HEK293 (cell line): ENCODE data around the gene NXT2.

Source experiments
- HOXA7 ChIP-seq: sonication (generic); formaldehyde crosslinking; IDR thresholded peaks from 2 replicates; pipeline ENCODE4 v1.8.1; 2022; ENCODE audit warnings: missing genetic modification reagents, borderline replicate concordance
- HOXD13 ChIP-seq: sonication (generic); formaldehyde crosslinking; IDR thresholded peaks from 2 replicates; pipeline ENCODE4 v1.8.0; 2022; ENCODE audit warnings: missing genetic modification reagents, borderline replicate concordance
- KLF16 ChIP-seq: fragments of 450-650 bp; formaldehyde crosslinking; IDR thresholded peaks from 2 replicates; pipeline ENCODE4 v1.5.1; 2017; ENCODE audit warnings: missing biosample characterization, missing genetic modification characterization
- MEIS1 ChIP-seq: sonication (generic); formaldehyde crosslinking; IDR thresholded peaks from 2 replicates; pipeline ENCODE4 v1.8.1; 2022; ENCODE audit warnings: missing genetic modification reagents, mild to moderate bottlenecking, borderline replicate concordance
- MYNN ChIP-seq: fragments of 450-650 bp; formaldehyde crosslinking; IDR thresholded peaks from 2 replicates; pipeline ENCODE4 v1.5.1; 2016; ENCODE audit warnings: missing biosample characterization, missing genetic modification characterization, borderline replicate concordance
- MZF1 ChIP-seq: fragments of 450-650 bp; formaldehyde crosslinking; IDR thresholded peaks from 2 replicates; pipeline ENCODE4 v1.5.1; 2017; ENCODE audit warnings: missing biosample characterization, missing genetic modification characterization, borderline replicate concordance
- OVOL3 ChIP-seq: fragments of 450-650 bp; formaldehyde crosslinking; IDR thresholded peaks from 2 replicates; pipeline ENCODE4 v1.5.1; 2016; ENCODE audit warnings: missing biosample characterization, missing genetic modification characterization
- PATZ1 ChIP-seq: fragments of 450-650 bp; formaldehyde crosslinking; IDR thresholded peaks from 2 replicates; pipeline ENCODE4 v1.5.1; 2016; ENCODE audit warnings: missing biosample characterization, missing genetic modification characterization
- PRDM10 ChIP-seq: fragments of 450-650 bp; formaldehyde crosslinking; IDR thresholded peaks from 2 replicates; pipeline ENCODE4 v1.5.1; 2016; ENCODE audit warnings: missing biosample characterization, missing genetic modification characterization
- SP2 ChIP-seq: fragments of 450-650 bp; formaldehyde crosslinking; IDR thresholded peaks from 2 replicates; pipeline ENCODE4 v1.5.1; 2016; ENCODE audit warnings: missing biosample characterization, missing genetic modification characterization
- ZFP69B ChIP-seq: fragments of 450-650 bp; formaldehyde crosslinking; IDR thresholded peaks from 2 replicates; pipeline ENCODE4 v1.5.1; 2016; ENCODE audit warnings: missing biosample characterization, missing genetic modification characterization
- ZNF138 ChIP-seq: fragments of 450-650 bp; formaldehyde crosslinking; IDR thresholded peaks from 2 replicates; pipeline ENCODE4 v1.5.1; 2016; ENCODE audit warnings: missing biosample characterization, missing genetic modification characterization, borderline replicate concordance
- ZNF146 ChIP-seq: fragments of 450-650 bp; formaldehyde crosslinking; IDR thresholded peaks from 2 replicates; pipeline ENCODE4 v1.5.1; 2016; ENCODE audit warnings: missing biosample characterization, missing genetic modification characterization
- ZNF169 ChIP-seq: fragments of 450-650 bp; formaldehyde crosslinking; IDR thresholded peaks from 2 replicates; pipeline ENCODE4 v1.5.1; 2016; ENCODE audit warnings: missing biosample characterization, missing genetic modification characterization
- ZNF221 ChIP-seq: fragments of 450-650 bp; formaldehyde crosslinking; IDR thresholded peaks from 2 replicates; pipeline ENCODE4 v1.5.1; 2017; ENCODE audit warnings: missing biosample characterization, missing genetic modification characterization, borderline replicate concordance
- ZNF223 ChIP-seq: fragments of 450-650 bp; formaldehyde crosslinking; IDR thresholded peaks from 2 replicates; pipeline ENCODE4 v1.5.1; 2016; ENCODE audit warnings: missing biosample characterization, missing genetic modification characterization
- ZNF311 ChIP-seq: fragments of 450-650 bp; formaldehyde crosslinking; IDR thresholded peaks from 2 replicates; pipeline ENCODE4 v1.5.1; 2017; ENCODE audit warnings: missing biosample characterization, missing genetic modification characterization, borderline replicate concordance
- ZNF324 ChIP-seq: fragments of 450-650 bp; formaldehyde crosslinking; IDR thresholded peaks from 2 replicates; pipeline ENCODE4 v1.5.1; 2016; ENCODE audit warnings: missing biosample characterization, missing genetic modification characterization
- ZNF335 ChIP-seq: fragments of 450-650 bp; formaldehyde crosslinking; conservative IDR thresholded peaks from 2 replicates; pipeline ENCODE4 v1.5.1; 2016; ENCODE audit warnings: missing biosample characterization, missing genetic modification characterization
- ZNF423 ChIP-seq: fragments of 450-650 bp; formaldehyde crosslinking; IDR thresholded peaks from 2 replicates; pipeline ENCODE4 v1.5.1; 2016; ENCODE audit warnings: missing biosample characterization, missing genetic modification characterization
- ZNF473 ChIP-seq: fragments of 450-650 bp; formaldehyde crosslinking; IDR thresholded peaks from 2 replicates; pipeline ENCODE4 v1.5.1; 2017; ENCODE audit warnings: missing biosample characterization, missing genetic modification characterization
- ZNF518A ChIP-seq: fragments of 450-650 bp; formaldehyde crosslinking; conservative IDR thresholded peaks from 2 replicates; pipeline ENCODE4 v1.5.1; 2016; ENCODE audit warnings: low read depth, missing biosample characterization, missing genetic modification characterization
- ZNF521 ChIP-seq: fragments of 450-650 bp; formaldehyde crosslinking; IDR thresholded peaks from 2 replicates; pipeline ENCODE4 v1.5.1; 2017; ENCODE audit warnings: missing biosample characterization, mild to moderate bottlenecking, missing genetic modification characterization
- ZNF558 ChIP-seq: fragments of 450-650 bp; formaldehyde crosslinking; IDR thresholded peaks from 2 replicates; pipeline ENCODE4 v1.5.1; 2016; ENCODE audit warnings: missing biosample characterization, missing genetic modification characterization
- ZNF600 ChIP-seq: fragments of 450-650 bp; formaldehyde crosslinking; IDR thresholded peaks from 2 replicates; pipeline ENCODE4 v1.5.1; 2016; ENCODE audit warnings: missing biosample characterization, missing genetic modification characterization
- ZNF621 ChIP-seq: fragments of 450-650 bp; formaldehyde crosslinking; IDR thresholded peaks from 2 replicates; pipeline ENCODE4 v1.5.1; 2017; ENCODE audit warnings: missing biosample characterization, missing genetic modification characterization
- ZNF837 ChIP-seq: fragments of 450-650 bp; formaldehyde crosslinking; IDR thresholded peaks from 2 replicates; pipeline ENCODE4 v1.5.1; 2016; ENCODE audit warnings: missing biosample characterization, missing genetic modification characterization
- TF ChIP-seq, protein P1 (sequence below): fragments of 450-650 bp; formaldehyde crosslinking; IDR thresholded peaks from 2 replicates; pipeline ENCODE4 v1.5.1; 2017; ENCODE audit warnings: missing biosample characterization, mild to moderate bottlenecking, missing genetic modification characterization, moderate library complexity

NXT2 gene

DNA sequence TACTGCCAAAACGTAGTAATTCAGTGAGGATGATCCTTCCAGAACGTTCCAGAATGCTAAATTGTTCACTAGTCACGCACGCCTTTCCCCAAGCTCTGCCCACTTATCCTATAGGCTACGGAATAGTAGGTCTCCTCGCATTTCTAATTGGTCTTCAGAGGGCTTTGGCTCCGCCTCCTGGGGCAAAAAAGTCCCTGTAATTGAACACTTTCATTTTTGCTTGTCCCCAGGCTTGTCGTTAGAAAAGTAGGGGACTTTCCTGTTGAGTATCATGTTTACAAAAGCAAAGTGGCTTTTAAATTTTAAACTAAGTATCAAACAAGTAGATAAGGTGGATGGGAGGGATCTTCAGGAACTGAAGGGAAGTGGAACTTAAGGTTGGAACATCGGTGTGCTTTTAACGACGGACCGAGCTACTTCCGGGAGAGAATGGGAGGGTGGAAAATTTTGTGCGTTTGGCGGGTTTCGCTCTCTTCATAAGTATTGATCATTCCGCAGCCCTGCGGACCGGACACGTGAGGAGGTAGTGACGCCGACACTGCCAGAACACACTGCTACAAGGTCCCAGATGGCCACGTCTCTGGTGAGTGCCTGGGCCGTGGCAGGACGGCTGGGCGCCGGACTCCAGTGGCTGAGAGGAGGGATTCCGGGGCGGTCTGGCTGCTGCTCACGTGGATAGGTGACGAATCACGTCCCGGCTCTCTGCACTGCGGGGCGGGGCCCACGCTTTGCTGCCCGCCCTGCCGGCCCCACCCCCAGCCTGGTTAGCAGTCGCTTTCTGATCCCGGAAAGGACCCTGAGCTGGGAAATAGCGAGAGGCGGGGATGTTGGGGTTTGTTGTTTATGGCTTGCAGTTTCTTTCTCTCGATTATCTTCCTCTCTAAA, at the start of gene NXT2 (continued):
- TF ChIP-seq ZNF518A (peak; percentile 97), ZNF837 (tag by site-specific recombination) (no peak), ZNF621 (no peak), ZNF423 (tag by site-specific recombination) (no peak), HOXA7 (CRISPR knock-in tag) (no peak), ZNF324 (tag by site-specific recombination) (peak; percentile 85; the same call in 1 of the 2 replicates), ZFP69B (tag by site-specific recombination) (peak; percentile 17; the same call in 1 of the 2 replicates), MEIS1 (CRISPR knock-in tag) (no peak), PRDM10 (tag by site-specific recombination) (0 out of 2 replicates have a peak, but pooled peaks have one; percentile 29), MYNN (tag by site-specific recombination) (peak; percentile 86), ZNF311 (tag by site-specific recombination) (no peak), SP2 (peak; percentile 84), ZNF221 (tag by site-specific recombination) (no peak), ZNF146 (tag by site-specific recombination) (no peak), HOXD13 (CRISPR knock-in tag) (no peak), MZF1 (peak; percentile 45; the same call in 1 of the 2 replicates), PATZ1 (tag by site-specific recombination) (0 out of 2 replicates have a peak, but pooled peaks have one; percentile 49), ZNF558 (tag by site-specific recombination) (peak; percentile 52; the same call in 1 of the 2 replicates), ZNF138 (no peak), KLF16 (tag by site-specific recombination) (peak; percentile 96), ZNF335 (peak; percentile 71), ZNF600 (tag by site-specific recombination) (peak; percentile 92), ZNF473 (no peak), ZNF169 (no peak), OVOL3 (tag by site-specific recombination) (0 out of 2 replicates have a peak, but pooled peaks have one; percentile 16), ZNF521 (tag by site-specific recombination) (no peak), ZNF223 (no peak)
- TF ChIP-seq, protein P1, sequence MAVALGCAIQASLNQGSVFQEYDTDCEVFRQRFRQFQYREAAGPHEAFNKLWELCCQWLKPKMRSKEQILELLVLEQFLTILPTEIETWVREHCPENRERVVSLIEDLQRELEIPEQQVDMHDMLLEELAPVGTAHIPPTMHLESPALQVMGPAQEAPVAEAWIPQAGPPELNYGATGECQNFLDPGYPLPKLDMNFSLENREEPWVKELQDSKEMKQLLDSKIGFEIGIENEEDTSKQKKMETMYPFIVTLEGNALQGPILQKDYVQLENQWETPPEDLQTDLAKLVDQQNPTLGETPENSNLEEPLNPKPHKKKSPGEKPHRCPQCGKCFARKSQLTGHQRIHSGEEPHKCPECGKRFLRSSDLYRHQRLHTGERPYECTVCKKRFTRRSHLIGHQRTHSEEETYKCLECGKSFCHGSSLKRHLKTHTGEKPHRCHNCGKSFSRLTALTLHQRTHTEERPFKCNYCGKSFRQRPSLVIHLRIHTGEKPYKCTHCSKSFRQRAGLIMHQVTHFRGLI (tag by site-specific recombination) = no peak
